ENCODE data around the gene FCRLB. TPM values are rescaled to one million over a fixed set of nuclear protein-coding genes. Genes with fewer than 3 reads are reported as not detected.

FCRLB gene
- total RNA-seq, 2 donors from 2014 or later, result not detected

- ATAC-seq (no peak), DNase-seq (no peak)
- intact Hi-C loops (cut with DNase I, micrococcal nuclease), result no loop called here
Measured at GRCh38 chr1:161771973-161772372, 50.6 kb downstream of the FCRLB start.

DNA sequence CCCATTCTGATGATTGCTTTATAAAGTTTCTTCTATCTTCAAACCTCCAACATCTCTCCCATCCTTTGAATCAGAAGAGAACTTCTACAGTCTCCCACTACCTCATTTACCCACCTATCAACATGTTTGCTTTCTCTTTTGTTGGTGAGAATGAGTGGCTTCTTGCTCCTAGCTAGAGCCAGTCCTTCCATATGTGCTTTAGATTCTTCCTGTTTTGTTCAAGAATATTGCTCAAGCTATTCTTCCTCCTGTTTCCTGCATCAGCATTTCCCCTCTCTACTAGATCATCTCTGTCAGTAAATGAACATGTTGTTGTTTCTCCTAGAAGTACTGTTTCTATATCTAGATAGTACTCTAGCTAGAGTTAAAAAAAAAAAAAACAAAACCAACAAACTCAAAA is 51.1 kb downstream of the FCRLB start:
- DNase-seq, result no peak

DNA sequence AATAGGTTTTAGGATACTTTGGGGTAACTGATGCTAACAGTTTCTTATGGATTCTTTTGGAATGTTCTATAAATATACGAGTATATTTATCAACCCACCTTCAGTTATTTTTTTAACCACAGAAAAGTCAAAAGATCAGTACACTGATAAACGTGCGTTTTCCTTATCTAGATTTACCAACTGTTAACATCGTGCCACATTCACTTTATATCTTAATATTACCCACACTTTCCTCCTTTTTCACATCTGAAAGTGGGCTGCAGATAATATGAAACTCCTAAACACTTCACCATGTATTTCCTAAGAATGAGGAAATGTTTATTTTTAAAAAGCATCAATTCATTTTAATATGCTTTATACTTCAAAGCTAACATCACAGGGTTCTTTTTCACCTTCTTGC is 52.4 kb downstream of the FCRLB start:
- ATAC-seq, result no peak
- intact Hi-C loops (cut with DNase I, micrococcal nuclease), result no loop called here

More for the DNA sequence above, 51.1 kb downstream of the FCRLB start:
- ATAC-seq, result no peak
- intact Hi-C loops (cut with DNase I, micrococcal nuclease), result no loop called here

DNA sequence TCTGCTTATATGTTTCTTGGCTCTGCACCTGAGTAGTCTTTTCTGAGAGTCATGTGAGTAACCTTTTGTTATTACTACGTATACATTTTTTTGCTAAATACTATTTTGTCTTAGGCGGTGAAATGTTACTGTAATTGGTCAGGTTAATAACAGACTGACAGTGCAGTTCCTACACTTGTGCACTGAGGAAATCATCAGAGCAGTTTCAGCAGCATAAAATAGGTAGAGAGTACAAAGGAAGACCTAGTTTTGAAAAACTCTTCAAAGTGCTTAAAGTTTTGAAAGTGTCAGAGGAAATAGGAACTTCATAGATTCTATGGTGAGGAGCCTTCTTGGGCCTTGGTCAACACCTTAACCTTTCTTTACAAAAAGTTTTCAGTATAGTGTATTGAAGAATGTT is 55.9 kb downstream of the FCRLB start:
- DNase-seq (no peak), ATAC-seq (no peak)
- intact Hi-C loops (cut with DNase I, micrococcal nuclease), result no loop called here

More for the DNA sequence above, 52.4 kb downstream of the FCRLB start:
- DNase-seq, result no peak

Other genes starting within 250 kb of the FCRLB start
- gene FCGR2A, start 216.1 kb upstream of the FCRLB start, total RNA-seq, result 10 to 100 TPM in 1 of 2 donors, 1 to 10 TPM in 1; 5.5 to 17.4 TPM
- 1 to 10 TPM in 1 of 2 donors, under 1 TPM in 1; 0.64 to 1.4 TPM for gene HSPA6, start 197.0 kb upstream of the FCRLB start, total RNA-seq
- gene FCGR3A, start 171.7 kb upstream of the FCRLB start, total RNA-seq, result 10 to 100 TPM in 1 of 2 donors, 1 to 10 TPM in 1; 3.7 to 11.7 TPM
- gene FCGR3B, start 90.4 kb upstream of the FCRLB start, total RNA-seq, result under 1 TPM; 0.50 to 0.58 TPM
- gene FCGR2B, start 58.4 kb upstream of the FCRLB start, total RNA-seq, result 10 to 100 TPM in 1 of 2 donors, 1 to 10 TPM in 1; 5.1 to 10.0 TPM
- gene FCRLA, start 14.3 kb upstream of the FCRLB start, total RNA-seq, result 1 to 10 TPM in 1 of 2 donors, under 1 TPM in 1; 0.34 to 1.6 TPM
- 10 to 100 TPM; 13.3 to 17.4 TPM for gene DUSP12, start 28.2 kb downstream of the FCRLB start, total RNA-seq
- 10 to 100 TPM; 23.8 to 26.1 TPM for gene ATF6, start 44.8 kb downstream of the FCRLB start, total RNA-seq